SU-DHL-6 (cell line): ENCODE measurements around the gene SNX17.

Experiments used
- H2AFZ ChIP-seq: fragments of 200-600 bp; sonication (generic); 2 replicates; pipeline ENCODE4 v1.6.1; 2014; ENCODE audit warnings: low read depth, mild to moderate bottlenecking, moderate library complexity, mixed read lengths, antibody characterized with exemption, low read length; ENCODE audit not compliant: severe bottlenecking
- H3F3A ChIP-seq: fragments of 200-600 bp; shearing (Covaris generic); 2 replicates; pipeline ENCODE4 v1.6.0; 2016; ENCODE audit warnings: antibody characterized with exemption, mild to moderate bottlenecking; ENCODE audit not compliant: insufficient read depth
- H3K27ac ChIP-seq: fragments of 200-600 bp; sonication (generic); 2 replicates; pipeline ENCODE4 v1.5.1; 2016; ENCODE audit warnings: low read depth, mild to moderate bottlenecking, low read length, moderate library complexity, mixed read lengths
- H3K27me3 ChIP-seq: fragments of 200-600 bp; sonication (generic), shearing (Covaris generic); 2 replicates; pipeline ENCODE4 v1.6.0; 2014; ENCODE audit warnings: mild to moderate bottlenecking, low read length
- H3K36me3 ChIP-seq: fragments of 200-600 bp; sonication (generic); 2 replicates; pipeline ENCODE4 v1.6.1; 2014; ENCODE audit warnings: mild to moderate bottlenecking, low read length, mixed read lengths
- H3K4me2 ChIP-seq: fragments of 300-600, 200-600 bp; shearing (Covaris generic), sonication (generic); 2 replicates; pipeline ENCODE4 v1.6.0; 2014; ENCODE audit warnings: low read length, low read depth, mild to moderate bottlenecking; ENCODE audit not compliant: poor library complexity, severe bottlenecking
- H3K4me3 ChIP-seq: fragments of 200-600 bp; sonication (generic); 2 replicates; pipeline ENCODE4 v1.5.1; 2014; ENCODE audit warnings: antibody characterized with exemption, low read length, mild to moderate bottlenecking, mixed read lengths; ENCODE audit not compliant: insufficient read depth, poor library complexity, severe bottlenecking
- H3K79me2 ChIP-seq: fragments of 200-600 bp; sonication (generic); 2 replicates; pipeline ENCODE4 v1.6.1; 2014; ENCODE audit warnings: mild to moderate bottlenecking, low read length, moderate library complexity; ENCODE audit not compliant: insufficient read depth
- H3K9ac ChIP-seq: fragments of 200-600 bp; sonication (generic); 2 replicates; pipeline ENCODE4 v1.7.0; 2014; ENCODE audit warnings: mild to moderate bottlenecking, low read length
- H3K9me2 ChIP-seq: fragments of 200-600 bp; sonication (generic); replicated peaks from 2 replicates; pipeline ENCODE4 v1.6.1; 2014; ENCODE audit warnings: low read length; ENCODE audit not compliant: insufficient read depth
- H3K9me3 ChIP-seq: fragments of 200-600 bp; sonication (generic); 2 replicates; pipeline ENCODE4 v1.6.1; 2014; ENCODE audit warnings: low read length, mixed read lengths; ENCODE audit not compliant: insufficient read depth
- H4K20me1 ChIP-seq: fragments of 200-600 bp; sonication (generic); 2 replicates; pipeline ENCODE4 v1.6.1; 2014; ENCODE audit warnings: low read depth, mild to moderate bottlenecking, antibody characterized with exemption, low read length, moderate library complexity, mixed read lengths
- CTCF ChIP-seq: fragments of 200-600 bp; sonication (generic); IDR thresholded peaks from one replicate; pipeline ENCODE4 v1.5.1; 2017; ENCODE audit warnings: antibody characterized with exemption, mild to moderate bottlenecking, low read length, moderate library complexity; ENCODE audit not compliant: insufficient read depth, poor library complexity, severe bottlenecking
- EZH2phosphoT487 ChIP-seq: fragments of 200-600 bp; sonication (generic), shearing (Covaris generic); conservative IDR thresholded peaks from 2 replicates; pipeline ENCODE4 v1.6.1; 2018; ENCODE audit warnings: mild to moderate bottlenecking, antibody characterized with exemption, low read length, moderate library complexity, mixed read lengths

Gene SNX17

GRCh38 chr2:27412419-27413152, 42.2 kb downstream of the SNX17 start:
- TF ChIP-seq CTCF, result no peak
- TF ChIP-seq EZH2phosphoT487, result no peak
- H2AFZ ChIP-seq, result no peak overlapping the region
- peaks cover 1% of the 10 kb centered on the region; the same call in 1 of the 2 replicates for H3K36me3 ChIP-seq
- H3K9ac ChIP-seq, result no peak overlapping the region
- no peaks in the 10 kb centered on the region for H3K27me3 ChIP-seq
- H4K20me1 ChIP-seq, result peaks cover 9% of the 10 kb centered on the region; the same call in 1 of the 2 replicates
- H3K79me2 ChIP-seq, result peaks cover 18% of the 10 kb centered on the region
- H3F3A ChIP-seq, result peaks cover 5% of the 10 kb centered on the region; the same call in 1 of the 2 replicates
- H3K9me2 ChIP-seq, result no peaks in the 10 kb centered on the region
- no peaks in the 10 kb centered on the region for H3K9me3 ChIP-seq
- H3K4me3 ChIP-seq, result no peak overlapping the region
- H3K27ac ChIP-seq, result no peak overlapping the region
- no peak overlapping the region for H3K4me2 ChIP-seq

GRCh38 chr2:27416151-27416550, 45.7 kb downstream of the SNX17 start:
- H3K9me2 ChIP-seq, result no peaks in the 10 kb centered on the region
- H3K9me3 ChIP-seq, result no peaks in the 10 kb centered on the region
- H3K9ac ChIP-seq, result no peak overlapping the region
- TF ChIP-seq EZH2phosphoT487 (no peak), CTCF (no peak)
- no peaks in the 10 kb centered on the region for H3K79me2 ChIP-seq
- no peak overlapping the region for H3K4me2 ChIP-seq
- no peaks in the 10 kb centered on the region for H3F3A ChIP-seq
- H2AFZ ChIP-seq, result no peak overlapping the region
- no peak overlapping the region for H3K27ac ChIP-seq
- H4K20me1 ChIP-seq, result no peaks in the 10 kb centered on the region
- no peaks in the 10 kb centered on the region for H3K27me3 ChIP-seq
- no peaks in the 10 kb centered on the region for H3K36me3 ChIP-seq
- H3K4me3 ChIP-seq, result no peak overlapping the region

GRCh38 chr2:27420996-27421395, 50.6 kb downstream of the SNX17 start:
- Histone ChIP-seq H3K9ac (no peak overlapping the region), H4K20me1 (no peaks in the 10 kb centered on the region), H3K4me3 (no peak overlapping the region), H2AFZ (no peak overlapping the region), H3K9me3 (no peaks in the 10 kb centered on the region), H3K4me2 (no peak overlapping the region), H3K36me3 (no peaks in the 10 kb centered on the region), H3K27ac (no peak overlapping the region), H3F3A (0 out of 2 replicates have a peak, but pooled peaks cover 3% of the 10 kb centered on the region), H3K9me2 (no peaks in the 10 kb centered on the region), H3K79me2 (no peaks in the 10 kb centered on the region), H3K27me3 (no peaks in the 10 kb centered on the region)
- TF ChIP-seq EZH2phosphoT487, result no peak
- TF ChIP-seq CTCF, result no peak
